Aorta (tissue), 5 donors: ENCODE data around the gene NFKBIE. TPM values are rescaled to one million over a fixed set of nuclear protein-coding genes. Genes with fewer than 3 reads are reported as not detected.

Source experiments
- ATAC-seq: fragments of 200-7000 bp; cut with Tn5 transposase; one replicate; pipeline ENCODE4 v1.9.1; 2022; ENCODE audit warnings: moderate library complexity; ENCODE audit not compliant: low FRiP score
- DNase-seq, 2 donors: peaks; one replicate each; pipeline ENCODE4 v3.0.0-alpha.2; 2020
- H3K27ac ChIP-seq, 2 donors: one replicate each; pipeline ENCODE4 v1.5.1; 2013; ENCODE audit warnings: low read length in 2 of 2, mild to moderate bottlenecking in 2 of 2, moderate library complexity in 2 of 2, control low read depth in 1 of 2, inconsistent platforms in 1 of 2, low read depth in 1 of 2
- H3K27me3 ChIP-seq, 2 donors: one replicate each; pipeline ENCODE4 v1.6.1; 2013; ENCODE audit warnings: control low read depth in 1 of 2, low read length in 1 of 2, mild to moderate bottlenecking in 1 of 2, moderate library complexity in 1 of 2; ENCODE audit not compliant: insufficient read depth in 2 of 2, control insufficient read depth in 1 of 2
- H3K36me3 ChIP-seq, 2 donors: one replicate each; pipeline ENCODE4 v1.6.1; 2013; ENCODE audit warnings: control low read depth in 1 of 2, low read length in 1 of 2, mild to moderate bottlenecking in 1 of 2; ENCODE audit not compliant: insufficient read depth in 2 of 2, control insufficient read depth in 1 of 2
- H3K4me1 ChIP-seq, 2 donors: one replicate each; pipeline ENCODE4 v1.6.1; 2013; ENCODE audit warnings: low read length in 2 of 2, control low read depth in 1 of 2, mild to moderate bottlenecking in 1 of 2, moderate library complexity in 1 of 2; ENCODE audit not compliant: insufficient read depth in 2 of 2, control insufficient read depth in 1 of 2
- H3K4me3 ChIP-seq, 2 donors: one replicate each; pipeline ENCODE4 v1.5.1; 2013; ENCODE audit warnings: low read length in 2 of 2, control low read depth in 1 of 2, mild to moderate bottlenecking in 1 of 2
- H3K9me3 ChIP-seq: one replicate; pipeline ENCODE4 v1.6.1; 2013; ENCODE audit warnings: mild to moderate bottlenecking, low read length; ENCODE audit not compliant: control insufficient read depth
- WGBS, 2 donors: extraction: QIAGEN DNeasy Blood & Tissue Kit; methylation state at CpG; one replicate each; pipeline ENCODE4 v1.1.7; 2013; 5-methylcytosine and 5-hydroxymethylcytosine counted together
- intact Hi-C, 2 donors: fragments of 100-400 bp; cut with DNase I; formaldehyde crosslinking; loops; one replicate each; pipeline versions ENCODE4 v1.14.2 to v1.15.0; 2022
- polyA plus RNA-seq, 2 donors: library from polyadenylated mRNA; stranded (reverse); fragments of 200-250 nt; gene quantifications; one replicate each; pipeline ENCODE4 v1.2.3, GENCODE V29; 2013
- total RNA-seq, 2 donors: library from RNA; stranded (reverse); fragmentation: NEBNext Ultra II Directional; extraction: Animal tissue kit (Norgen Biotek cat#: 25700); gene quantifications; one replicate each; pipeline ENCODE4 v1.2.1, GENCODE V29; 2021
- donor health status: healthy with polysubstance abuse.
- donor health status: Bipolar disorder and iron deficiency.
- donor health status: DM: no; HTN: no; CAD: no.
- donor health status: DM: no; HTN: no; CAD: no.
- donor health status: DM: yes; HTN: yes; CAD: no.

The NFKBIE gene
- total and polyA plus RNA-seq, 4 donors: 3.5 to 10.9 (median 4.9) TPM

DNA sequence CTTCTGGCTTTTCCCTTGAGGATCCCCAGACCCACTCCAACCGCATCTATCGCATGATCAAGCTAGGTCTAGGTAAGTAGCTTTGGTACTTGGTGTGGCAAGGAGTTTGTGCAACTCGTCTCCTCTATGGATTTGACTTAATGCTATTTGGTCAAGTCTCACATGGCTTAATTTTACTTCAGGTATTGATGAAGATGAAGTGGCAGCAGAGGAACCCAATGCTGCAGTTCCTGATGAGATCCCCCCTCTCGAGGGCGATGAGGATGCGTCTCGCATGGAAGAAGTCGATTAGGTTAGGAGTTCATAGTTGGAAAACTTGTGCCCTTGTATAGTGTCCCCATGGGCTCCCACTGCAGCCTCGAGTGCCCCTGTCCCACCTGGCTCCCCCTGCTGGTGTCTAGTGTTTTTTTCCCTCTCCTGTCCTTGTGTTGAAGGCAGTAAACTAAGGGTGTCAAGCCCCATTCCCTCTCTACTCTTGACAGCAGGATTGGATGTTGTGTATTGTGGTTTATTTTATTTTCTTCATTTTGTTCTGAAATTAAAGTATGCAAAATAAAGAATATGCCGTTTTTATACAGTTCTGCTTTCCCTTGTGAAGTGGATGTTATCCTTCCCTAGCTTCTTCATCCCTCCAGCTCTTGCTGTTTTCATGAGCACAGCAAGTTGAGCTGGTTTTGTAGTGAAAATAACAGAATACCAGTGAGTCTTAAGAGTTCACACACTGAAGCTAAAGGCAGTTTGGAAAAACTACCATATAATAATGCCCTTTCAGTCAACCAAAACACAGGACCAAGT, 11.8 kb downstream of the NFKBIE start:
- no peaks in the 10 kb centered on the region for H3K9me3 ChIP-seq
- ATAC-seq (no peak), DNase-seq (peak in 1 of 2 donors; percentile 48)
- intact Hi-C loops: no loop called here
- H3K27me3 ChIP-seq: no peaks in the 10 kb centered on the region
- no peak overlapping the region for H3K4me3 ChIP-seq
- H3K36me3 ChIP-seq: peaks cover 7 to 9% of the 10 kb centered on the region in 2 donors
- H3K4me1 ChIP-seq: peaks cover 0 to 2% of the 10 kb centered on the region in 2 donors
- WGBS, 2 donors: 65 to 68% methylated on average over 10 of the region's 10 CpGs
- H3K27ac ChIP-seq: no peak overlapping the region

DNA sequence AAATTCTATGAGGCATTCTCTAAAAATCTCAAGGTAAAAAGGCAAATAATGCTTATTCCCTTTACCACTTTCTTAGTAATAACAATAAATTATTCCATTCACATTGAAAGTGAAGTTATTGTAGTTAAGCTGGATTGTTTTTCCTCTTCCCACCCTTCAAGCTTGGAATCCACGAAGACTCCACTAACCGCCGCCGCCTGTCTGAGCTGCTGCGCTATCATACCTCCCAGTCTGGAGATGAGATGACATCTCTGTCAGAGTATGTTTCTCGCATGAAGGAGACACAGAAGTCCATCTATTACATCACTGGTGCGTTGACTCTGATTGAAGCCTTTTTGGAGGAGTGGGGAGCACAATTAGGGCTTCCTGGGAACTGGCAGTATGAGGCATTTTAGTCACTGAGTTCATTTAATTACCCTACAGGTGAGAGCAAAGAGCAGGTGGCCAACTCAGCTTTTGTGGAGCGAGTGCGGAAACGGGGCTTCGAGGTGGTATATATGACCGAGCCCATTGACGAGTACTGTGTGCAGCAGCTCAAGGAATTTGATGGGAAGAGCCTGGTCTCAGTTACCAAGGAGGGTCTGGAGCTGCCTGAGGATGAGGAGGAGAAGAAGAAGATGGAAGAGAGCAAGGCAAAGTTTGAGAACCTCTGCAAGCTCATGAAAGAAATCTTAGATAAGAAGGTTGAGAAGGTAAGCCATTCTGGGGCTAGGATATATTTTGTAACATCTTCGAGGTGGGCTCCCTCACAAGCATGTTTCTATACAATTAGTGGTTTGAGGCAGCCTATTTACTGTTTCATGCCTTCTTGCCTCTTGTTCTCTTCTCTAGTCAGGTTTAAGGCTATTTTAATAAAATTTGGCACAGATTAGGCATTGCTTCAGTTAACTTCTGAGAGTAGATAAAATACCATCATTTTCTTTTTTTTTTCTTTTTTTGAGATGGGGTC, 13.5 kb downstream of the NFKBIE start:
- peaks cover 7 to 9% of the 10 kb centered on the region in 2 donors for H3K36me3 ChIP-seq
- H3K4me1 ChIP-seq: peaks cover 0 to 2% of the 10 kb centered on the region in 2 donors
- H3K9me3 ChIP-seq: no peaks in the 10 kb centered on the region
- no peak overlapping the region for H3K27ac ChIP-seq
- no peak overlapping the region for H3K4me3 ChIP-seq
- no peaks in the 10 kb centered on the region for H3K27me3 ChIP-seq
- intact Hi-C loops: no loop called here
- no peak for ATAC-seq
- WGBS, 2 donors: 88 to 90% methylated on average over 14 of the region's 14 CpGs
- peak in 1 of 2 donors; percentile 51 for DNase-seq

DNA sequence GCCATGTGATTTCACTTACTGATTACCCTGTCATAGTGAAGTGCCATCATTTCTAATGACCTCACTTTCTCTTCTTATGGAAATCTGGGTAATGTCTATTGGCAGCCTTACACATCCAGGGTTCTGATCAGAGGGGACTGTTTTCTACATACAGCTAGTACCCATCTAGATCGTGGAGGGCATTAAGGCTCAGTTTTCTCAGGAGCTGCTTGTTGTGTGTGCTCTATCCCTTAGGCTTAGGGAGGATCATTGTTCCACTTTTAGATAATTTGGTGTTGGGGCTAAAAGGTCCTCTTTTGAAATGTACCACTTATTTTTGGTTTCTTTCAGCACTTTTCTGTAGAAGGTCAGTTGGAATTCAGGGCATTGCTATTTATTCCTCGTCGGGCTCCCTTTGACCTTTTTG, 14.6 kb downstream of the NFKBIE start:
- H3K4me3 ChIP-seq: no peak overlapping the region
- H3K9me3 ChIP-seq: no peaks in the 10 kb centered on the region
- 68 to 69% methylated on average over 3 of the region's 3 CpGs for WGBS, 2 donors
- DNase-seq: no peak
- intact Hi-C loops: no loop called here
- no peaks in the 10 kb centered on the region for H3K27me3 ChIP-seq
- no peak overlapping the region for H3K27ac ChIP-seq
- H3K4me1 ChIP-seq: no peaks in the 10 kb centered on the region
- H3K36me3 ChIP-seq: peaks cover 7 to 9% of the 10 kb centered on the region in 2 donors
- ATAC-seq: no peak

DNA sequence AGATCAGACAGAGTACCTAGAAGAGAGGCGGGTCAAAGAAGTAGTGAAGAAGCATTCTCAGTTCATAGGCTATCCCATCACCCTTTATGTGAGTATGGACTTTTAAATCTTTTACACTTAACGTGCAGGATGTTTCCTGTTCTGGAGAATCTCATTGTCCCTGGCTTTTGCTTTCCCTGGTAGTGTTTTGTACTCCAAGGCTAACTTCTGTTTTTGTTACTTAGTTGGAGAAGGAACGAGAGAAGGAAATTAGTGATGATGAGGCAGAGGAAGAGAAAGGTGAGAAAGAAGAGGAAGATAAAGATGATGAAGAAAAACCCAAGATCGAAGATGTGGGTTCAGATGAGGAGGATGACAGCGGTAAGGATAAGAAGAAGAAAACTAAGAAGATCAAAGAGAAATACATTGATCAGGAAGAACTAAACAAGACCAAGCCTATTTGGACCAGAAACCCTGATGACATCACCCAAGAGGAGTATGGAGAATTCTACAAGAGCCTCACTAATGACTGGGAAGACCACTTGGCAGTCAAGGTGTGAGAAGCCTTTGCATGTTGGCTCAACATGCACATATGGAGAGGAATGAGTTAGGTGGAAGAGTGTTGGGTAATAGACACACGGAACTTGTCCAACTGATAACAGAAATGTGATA, 15.2 kb downstream of the NFKBIE start:
- Histone ChIP-seq H3K4me1 (no peaks in the 10 kb centered on the region), H3K36me3 (peaks cover 7 to 9% of the 10 kb centered on the region in 2 donors), H3K27me3 (no peaks in the 10 kb centered on the region), H3K27ac (no peak overlapping the region), H3K4me3 (no peak overlapping the region), H3K9me3 (no peaks in the 10 kb centered on the region)
- 50 to 60% methylated on average over 5 to 6 of the region's 6 CpGs for WGBS, 2 donors
- no peak for ATAC-seq
- no peak for DNase-seq
- intact Hi-C loops: no loop called here

DNA sequence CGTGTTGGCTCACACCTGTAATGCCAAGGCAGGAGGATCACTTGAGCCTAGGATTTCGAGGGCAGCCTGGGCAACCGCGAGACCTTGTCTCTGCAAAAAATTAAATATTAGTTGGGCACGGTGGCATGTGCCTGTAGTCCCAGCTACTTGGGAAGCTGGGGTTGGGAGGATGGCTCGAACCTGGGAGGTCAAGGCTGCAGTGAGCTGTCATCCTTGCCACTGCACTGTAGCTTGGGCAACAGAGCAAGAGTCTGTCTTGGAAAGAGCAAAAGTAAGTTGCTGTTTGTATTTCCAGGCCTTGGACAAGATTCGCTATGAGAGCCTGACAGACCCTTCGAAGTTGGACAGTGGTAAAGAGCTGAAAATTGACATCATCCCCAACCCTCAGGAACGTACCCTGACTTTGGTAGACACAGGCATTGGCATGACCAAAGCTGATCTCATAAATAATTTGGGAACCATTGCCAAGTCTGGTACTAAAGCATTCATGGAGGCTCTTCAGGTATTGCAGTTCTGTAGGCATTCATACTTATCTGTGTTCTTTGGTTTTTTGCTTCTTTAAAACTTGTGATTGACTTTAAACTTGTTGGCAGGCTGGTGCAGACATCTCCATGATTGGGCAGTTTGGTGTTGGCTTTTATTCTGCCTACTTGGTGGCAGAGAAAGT, 16.1 kb downstream of the NFKBIE start:
- 66% methylated on average over 9 of the region's 9 CpGs for WGBS, 2 donors
- Histone ChIP-seq H3K27me3 (no peaks in the 10 kb centered on the region), H3K9me3 (no peaks in the 10 kb centered on the region), H3K4me3 (no peak overlapping the region), H3K36me3 (peaks cover 7 to 9% of the 10 kb centered on the region in 2 donors), H3K4me1 (no peaks in the 10 kb centered on the region), H3K27ac (no peak overlapping the region)
- DNase-seq (peak in 1 of 2 donors; percentile 55), ATAC-seq (no peak)
- intact Hi-C loops: loop anchor here in 1 of 2 donors (10.0 kb wide), 1 partner anchor 474 kb away; the partner anchor contains the start of gene VEGFA

DNA sequence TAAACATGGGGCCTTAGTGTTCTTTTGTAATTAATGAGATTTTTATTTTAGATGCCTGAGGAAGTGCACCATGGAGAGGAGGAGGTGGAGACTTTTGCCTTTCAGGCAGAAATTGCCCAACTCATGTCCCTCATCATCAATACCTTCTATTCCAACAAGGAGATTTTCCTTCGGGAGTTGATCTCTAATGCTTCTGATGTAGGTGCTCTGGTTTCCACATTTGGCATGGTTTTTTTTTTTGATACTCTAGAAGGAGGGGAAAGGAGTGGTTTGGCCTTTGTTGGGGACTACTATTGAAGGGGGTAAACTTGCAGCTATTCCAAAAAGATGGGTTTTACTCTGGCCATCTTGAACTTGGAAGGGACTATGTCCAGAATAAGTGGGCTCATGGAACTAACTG, 16.8 kb downstream of the NFKBIE start:
- DNase-seq: no peak
- intact Hi-C loops: loop anchor here in 1 of 2 donors (10.0 kb wide), 1 partner anchor 474 kb away; the partner anchor contains the start of gene VEGFA
- Histone ChIP-seq H3K36me3 (peaks cover 7% of the 10 kb centered on the region in 2 donors), H3K27me3 (no peaks in the 10 kb centered on the region), H3K4me3 (peak overlapping the region in 1 of 2 donors; percentile 97), H3K27ac (no peak overlapping the region), H3K9me3 (no peaks in the 10 kb centered on the region), H3K4me1 (no peaks in the 10 kb centered on the region)
- no peak for ATAC-seq
- 21 to 31% methylated on average over 1 of the region's 1 CpG for WGBS, 2 donors

DNA sequence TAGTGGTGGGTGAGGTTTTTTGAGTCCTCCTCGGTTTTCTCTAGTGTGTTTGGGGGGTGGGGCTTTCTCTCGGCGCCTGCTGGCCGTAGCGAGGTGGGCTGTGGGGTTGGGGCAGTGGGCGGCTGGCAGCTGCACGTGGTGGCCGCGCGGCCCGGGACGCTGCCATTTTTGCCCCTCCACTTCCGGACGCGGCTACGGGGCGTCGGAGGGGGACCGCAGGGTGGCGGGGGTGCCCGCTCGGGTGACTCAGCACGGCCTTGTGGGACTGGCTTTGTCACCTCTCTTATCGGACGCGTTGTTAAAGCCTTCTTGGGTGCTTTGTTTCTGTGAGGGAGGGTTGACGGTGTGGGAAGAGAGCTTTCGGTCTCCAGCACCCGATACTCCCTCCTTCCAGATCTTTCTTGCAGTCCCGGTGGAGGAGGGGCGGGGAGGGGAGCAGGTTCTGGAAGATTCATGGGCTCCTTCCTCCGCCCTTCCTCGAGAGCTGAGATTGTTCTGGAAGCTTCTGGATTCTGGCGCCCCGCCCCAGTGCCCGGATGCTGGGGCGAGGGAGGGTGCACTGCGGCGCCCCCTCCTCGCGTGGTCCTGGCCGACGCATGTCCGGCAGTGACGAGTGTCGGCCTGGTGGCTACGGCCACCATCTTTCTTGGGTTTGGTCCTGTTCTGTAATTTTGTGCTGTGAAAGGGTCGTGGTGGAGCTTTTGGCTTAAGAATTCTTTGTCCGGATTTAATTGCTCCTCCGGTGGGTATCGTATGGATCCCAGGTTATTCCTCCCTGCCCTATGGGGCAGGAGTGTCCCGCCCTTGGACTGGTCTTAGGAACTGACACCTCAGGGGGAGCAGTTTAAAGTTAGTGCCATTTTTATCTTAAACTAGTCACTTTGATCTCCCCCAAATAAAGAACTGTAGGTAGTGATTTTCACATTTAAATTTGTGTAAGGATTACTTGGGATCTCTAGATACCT, 17.7 kb downstream of the NFKBIE start:
- ATAC-seq: peak; percentile 74
- no peaks in the 10 kb centered on the region for H3K27me3 ChIP-seq
- H3K4me1 ChIP-seq: no peaks in the 10 kb centered on the region
- 0% methylated on average over 48 to 52 of the region's 52 CpGs for WGBS, 2 donors
- peak overlapping the region; percentile 33 to 74 for H3K27ac ChIP-seq
- H3K4me3 ChIP-seq: peak overlapping the region; percentile 91 to 97
- peak; percentile 89 to 92 for DNase-seq
- H3K9me3 ChIP-seq: no peaks in the 10 kb centered on the region
- intact Hi-C loops: loop anchor here in 1 of 2 donors (10.0 kb wide), 1 partner anchor 473 kb away; the partner anchor contains the start of gene VEGFA
- peaks cover 3 to 7% of the 10 kb centered on the region in 2 donors for H3K36me3 ChIP-seq
